PC-9 (cell line): ENCODE measurements around the gene TNN.

ENCODE experiments used
- CTCF ChIP-seq: fragments of 200-600 bp; sonication (generic); conservative IDR thresholded peaks from 2 replicates; pipeline ENCODE4 v1.6.1; 2017; ENCODE audit warnings: mixed run types, antibody characterized with exemption, mild to moderate bottlenecking, moderate library complexity
- EZH2 ChIP-seq: fragments of 200-600 bp; sonication (generic); IDR thresholded peaks from 2 replicates; pipeline ENCODE4 v1.8.0; 2017; ENCODE audit warnings: antibody characterized with exemption, low read depth

- TF ChIP-seq CTCF (no peak), EZH2 (no peak)
Observed at GRCh38 chr1:175136246-175136645, 68.6 kb downstream of the TNN start.
